ENCODE results near the gene SPOCK1. TPM values are rescaled to one million over a fixed set of nuclear protein-coding genes. Genes with fewer than 3 reads are reported as not detected.
"Not testable (repeated sequence)": the region's sequence is repeated elsewhere in the genome, so short reads cannot be mapped to it uniquely, and the experiment has no call there.

The SPOCK1 gene
- polyA plus RNA-seq, 1 experiment = 304 TPM

- H3K36me3 ChIP-seq (ENCODE audit: control insufficient read depth, insufficient read depth, low read length) = no peaks in the 10 kb centered on the region
- DNase-seq (ENCODE audit: low read depth) = no peak
- H3K4me3 ChIP-seq (ENCODE audit: low read depth, low read length) = no peak overlapping the region
- no peaks in the 10 kb centered on the region for H3K27me3 ChIP-seq (ENCODE audit: control insufficient read depth, insufficient read depth, low read length)
- POLR2A ChIA-PET = no interaction called here
- CTCF ChIA-PET = interaction anchor here (1.1 kb wide), 1 partner anchor 22 kb away, joined by 3 read pairs; no protein-coding TSS in a partner anchor
- TF ChIP-seq CTCF (IDR thresholded peaks at IDR 0.05; ENCODE audit: insufficient read depth, low read depth, low read length) = no peak
Observed at GRCh38 chr5:137392261-137392660, 106.9 kb downstream of the SPOCK1 start.

- CTCF ChIA-PET; DNase-seq (ENCODE audit: low read depth); H3K36me3 ChIP-seq (ENCODE audit: control insufficient read depth, insufficient read depth, low read length); H3K4me3 ChIP-seq (ENCODE audit: low read depth, low read length); H3K27me3 ChIP-seq (ENCODE audit: control insufficient read depth, insufficient read depth, low read length); POLR2A ChIA-PET: not testable (repeated sequence)
Observed at GRCh38 chr5:137391044-137391443, 108.1 kb downstream of the SPOCK1 start.

- TF ChIP-seq CTCF (IDR thresholded peaks at IDR 0.05; ENCODE audit: insufficient read depth, low read depth, low read length) = no peak
- no peak overlapping the region for H3K4me3 ChIP-seq (ENCODE audit: low read depth, low read length)
- H3K27me3 ChIP-seq (ENCODE audit: control insufficient read depth, insufficient read depth, low read length) = no peaks in the 10 kb centered on the region
- CTCF ChIA-PET = interaction anchor here (0.6 to 1.5 kb wide), 2 partner anchors 10 to 1934 kb away, joined by 3 read pairs; no protein-coding TSS in a partner anchor
- POLR2A ChIA-PET = no interaction called here
- DNase-seq (ENCODE audit: low read depth) = no peak
- H3K36me3 ChIP-seq (ENCODE audit: control insufficient read depth, insufficient read depth, low read length) = no peaks in the 10 kb centered on the region
Observed at GRCh38 chr5:137389042-137389441, 110.1 kb downstream of the SPOCK1 start.

GRCh38 chr5:137385064-137385463 lies 114.1 kb downstream of the SPOCK1 start:
- POLR2A ChIA-PET = no interaction called here
- no peak for TF ChIP-seq CTCF (IDR thresholded peaks at IDR 0.05; ENCODE audit: insufficient read depth, low read depth, low read length)
- CTCF ChIA-PET = no interaction called here

GRCh38 chr5:137383909-137384308 lies 115.2 kb downstream of the SPOCK1 start:
- POLR2A ChIA-PET = no interaction called here
- CTCF ChIA-PET = interaction anchor here (1.3 to 1.5 kb wide), 3 partner anchors 12 to 14 kb away, joined by 3 to 4 read pairs (median 3); no protein-coding TSS in a partner anchor

More at GRCh38 chr5:137385064-137385463, 114.1 kb downstream of the SPOCK1 start:
- H3K4me3 ChIP-seq (ENCODE audit: low read depth, low read length) = no peak overlapping the region
- H3K36me3 ChIP-seq (ENCODE audit: control insufficient read depth, insufficient read depth, low read length) = no peaks in the 10 kb centered on the region
- no peak for DNase-seq (ENCODE audit: low read depth)
- H3K27me3 ChIP-seq (ENCODE audit: control insufficient read depth, insufficient read depth, low read length) = no peaks in the 10 kb centered on the region

More at GRCh38 chr5:137383909-137384308, 115.2 kb downstream of the SPOCK1 start:
- Histone ChIP-seq H3K36me3 (ENCODE audit: control insufficient read depth, insufficient read depth, low read length) (no peaks in the 10 kb centered on the region), H3K27me3 (ENCODE audit: control insufficient read depth, insufficient read depth, low read length) (no peaks in the 10 kb centered on the region), H3K4me3 (ENCODE audit: low read depth, low read length) (no peak overlapping the region)
- TF ChIP-seq CTCF (IDR thresholded peaks at IDR 0.05; ENCODE audit: insufficient read depth, low read depth, low read length) = no peak
- no peak for DNase-seq (ENCODE audit: low read depth)
